Left lobe of liver (tissue), 2 donors: ENCODE measurements around the gene MSH5. TPM values are rescaled to one million over a fixed set of nuclear protein-coding genes. Genes with fewer than 3 reads are reported as not detected.
"Not testable (repeated sequence)": the region's sequence is repeated elsewhere in the genome, so short reads cannot be mapped to it uniquely, and the experiment has no call there.

ENCODE experiments used
- ATAC-seq: fragments of 200-7000 bp; cut with Tn5 transposase; one replicate; pipeline ENCODE4 v1.9.1; 2020; ENCODE audit warnings: mild to moderate bottlenecking, moderate library complexity
- DNase-seq: peaks from one replicate; pipeline ENCODE4 v3.0.0-alpha.2; 2020; ENCODE audit warnings: low spot score
- total RNA-seq: library from RNA; stranded (reverse); gene quantifications from one replicate; pipeline ENCODE4 v1.2.1, GENCODE V29; 2021
- donor health status: DM: no; HTN: no; CAD: no; lungs with moderate emphysema.
- donor health status: DM: no; HTN: yes; CAD: no.

The MSH5 gene
- total RNA-seq, 1 donor from 2014 or later, result 5.2 TPM

DNA sequence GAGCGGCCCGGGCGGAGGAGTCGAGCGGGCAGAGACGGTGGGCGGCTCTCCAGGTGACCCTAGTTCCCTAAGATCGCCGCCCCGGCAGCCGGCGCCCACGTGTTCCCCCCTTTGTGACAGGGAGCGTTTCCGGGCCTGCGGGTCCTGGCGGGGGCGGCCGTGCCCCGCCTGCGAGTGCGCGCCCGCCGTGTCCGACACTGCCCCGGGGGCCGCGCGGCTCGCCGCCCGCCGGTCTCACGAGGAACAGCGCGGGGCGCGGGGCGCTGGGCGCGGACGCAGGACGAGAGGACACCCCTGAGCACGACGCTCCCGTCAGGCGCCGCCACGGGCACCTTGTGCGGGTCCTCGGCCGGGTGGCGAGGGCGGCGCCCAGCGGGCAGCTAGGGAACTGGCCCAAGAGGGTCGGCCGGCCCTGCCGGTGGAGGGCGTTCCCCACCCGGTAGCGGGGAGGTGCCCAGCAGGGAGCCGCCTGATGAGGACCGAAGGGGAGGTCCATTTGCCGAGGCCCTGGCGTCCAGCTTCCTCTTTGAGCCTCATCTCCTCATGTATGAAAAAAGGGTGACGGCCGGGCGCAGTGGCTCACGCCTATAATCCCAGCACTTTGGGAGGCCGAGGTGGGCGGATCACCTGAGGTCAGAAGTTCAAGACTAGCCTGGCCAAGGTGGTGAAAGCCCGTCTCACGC is 56.0 kb downstream of the MSH5 start, which contains the start of gene VARS1:
Gene VARS1, minus strand, starts transcription at position 137 of the 683 bp plus-strand sequence. CDS start 535 bp downstream, outside the sequence.
- peak; percentile 96 for ATAC-seq
- DNase-seq, result peak; percentile 94

DNA sequence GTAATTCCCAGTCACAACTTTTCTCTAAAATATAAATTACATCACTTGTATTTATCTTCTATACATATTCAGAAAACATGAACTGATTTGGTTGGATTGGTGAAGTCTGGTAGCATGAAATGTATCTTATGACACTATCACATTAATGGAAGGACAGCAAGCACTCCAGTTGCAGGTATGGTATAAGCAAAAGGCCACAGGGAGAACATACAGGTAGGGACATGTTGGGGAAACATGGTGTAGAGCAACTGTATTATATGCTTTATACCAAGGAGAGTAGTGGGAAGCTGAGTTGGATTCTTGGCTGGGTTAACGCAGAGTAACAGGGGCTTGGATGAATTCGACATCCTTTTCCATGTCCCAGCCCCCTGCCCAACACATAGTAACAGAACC is 57.2 kb downstream of the MSH5 start:
- DNase-seq (no peak), ATAC-seq (no peak)

DNA sequence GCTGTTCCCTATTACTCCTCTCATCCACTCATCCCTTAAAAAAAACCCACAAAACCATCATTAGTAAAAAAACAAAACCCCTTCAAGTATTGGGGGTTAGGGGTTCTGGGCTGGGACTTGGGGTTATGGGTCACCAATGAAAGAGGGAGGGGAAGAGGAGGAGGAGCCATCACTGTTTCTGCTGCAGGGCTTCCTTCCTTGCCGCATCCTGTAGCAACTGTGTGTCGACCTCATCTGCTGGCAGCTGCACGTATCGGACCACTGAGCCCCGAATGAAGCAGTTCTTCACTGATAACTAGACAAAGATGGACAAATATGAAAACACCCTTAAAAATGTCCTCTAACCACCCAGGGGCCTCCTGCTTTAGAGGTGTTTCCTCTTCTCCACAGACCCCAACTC is 57.8 kb downstream of the MSH5 start:
- no peak for ATAC-seq
- no peak for DNase-seq

DNA sequence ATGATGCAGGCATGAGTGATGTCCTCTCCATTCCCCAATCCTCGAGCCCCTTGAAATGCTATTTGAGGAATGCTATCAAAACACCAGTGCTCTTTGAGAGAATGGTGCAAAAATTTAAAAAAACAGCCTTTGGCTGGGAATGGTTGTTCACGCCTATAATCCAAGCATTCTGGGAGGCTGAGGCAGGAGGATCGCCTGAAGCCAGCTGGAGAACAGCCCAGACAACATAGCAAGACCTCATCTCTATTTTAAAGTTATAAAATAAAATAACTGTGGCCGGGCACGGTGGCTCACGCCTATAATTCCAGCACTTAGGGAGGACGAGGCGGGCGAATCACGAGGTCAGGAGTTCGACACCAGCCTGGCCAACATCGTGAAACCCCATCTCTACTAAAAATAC is 60.0 kb downstream of the MSH5 start:
- no peak for ATAC-seq

DNA sequence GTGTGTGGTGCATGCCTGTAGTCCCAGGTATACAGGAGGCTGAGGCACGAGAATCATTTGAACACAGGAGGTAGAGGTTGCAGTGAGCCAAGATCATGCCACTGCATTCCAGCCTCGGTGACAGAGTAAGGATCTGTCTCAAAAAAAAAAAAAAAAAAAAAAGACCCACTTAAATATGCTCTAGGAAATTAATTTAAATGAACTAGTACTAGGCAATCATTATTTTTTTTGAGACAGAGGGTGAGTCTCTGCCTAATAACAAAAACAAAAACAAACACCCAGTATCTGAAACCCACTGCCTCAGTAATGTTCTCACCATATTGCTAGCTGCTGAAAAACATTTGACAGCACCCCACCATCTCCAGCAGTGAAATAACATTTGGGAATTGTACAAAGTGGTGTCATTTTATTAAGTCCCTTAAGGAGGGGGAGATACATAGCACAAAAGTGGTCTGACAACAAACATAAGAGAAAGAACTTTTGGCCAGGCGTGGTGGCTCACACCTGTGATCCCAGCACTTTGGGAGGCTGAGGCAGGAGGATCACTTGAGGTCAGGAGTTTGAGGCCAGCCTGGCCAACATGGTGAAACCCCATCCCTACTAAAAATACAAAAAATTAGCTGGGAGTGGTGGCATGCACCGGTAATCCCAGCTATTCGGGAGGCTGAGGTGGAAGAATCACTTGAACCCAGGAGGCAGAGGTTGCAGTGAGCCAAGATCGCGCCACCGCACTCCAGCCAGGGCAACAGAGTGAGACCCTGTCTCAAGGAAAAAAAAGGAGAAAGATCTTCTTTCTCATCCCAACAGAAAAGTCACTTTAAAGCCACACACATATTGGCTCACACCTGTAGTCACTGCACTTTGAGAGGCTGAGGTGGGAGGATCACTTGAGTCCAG is 61.5 kb downstream of the MSH5 start:
- not testable (repeated sequence) for DNase-seq, ATAC-seq

More for the DNA sequence above, 60.0 kb downstream of the MSH5 start:
- no peak for DNase-seq

DNA sequence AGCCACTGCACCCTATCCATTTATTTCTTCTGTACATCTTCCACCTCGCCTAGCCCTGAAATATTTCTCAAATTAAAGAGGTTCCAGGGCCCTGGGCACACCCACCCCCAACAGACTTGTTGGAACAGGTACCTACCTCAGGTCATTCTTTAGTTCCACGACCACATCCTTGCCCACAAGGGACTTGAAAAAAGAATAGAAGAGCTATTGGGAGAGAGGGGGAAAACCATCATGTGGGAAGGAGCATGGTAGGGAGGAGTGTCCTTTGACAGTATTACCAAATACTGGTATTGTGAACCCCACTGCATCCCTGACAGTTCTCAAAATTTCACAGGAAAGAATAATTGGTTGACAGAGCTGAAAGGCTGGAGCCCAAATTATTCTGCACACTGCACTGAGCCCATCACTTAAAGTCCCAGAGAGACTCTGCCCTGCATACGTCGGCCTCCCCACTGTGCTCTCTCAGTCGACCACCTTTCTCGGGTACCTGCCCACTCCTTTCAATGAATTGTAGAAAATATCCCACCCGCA is 66.2 kb downstream of the MSH5 start:
- DNase-seq, result no peak
- peak; percentile 1 for ATAC-seq

DNA sequence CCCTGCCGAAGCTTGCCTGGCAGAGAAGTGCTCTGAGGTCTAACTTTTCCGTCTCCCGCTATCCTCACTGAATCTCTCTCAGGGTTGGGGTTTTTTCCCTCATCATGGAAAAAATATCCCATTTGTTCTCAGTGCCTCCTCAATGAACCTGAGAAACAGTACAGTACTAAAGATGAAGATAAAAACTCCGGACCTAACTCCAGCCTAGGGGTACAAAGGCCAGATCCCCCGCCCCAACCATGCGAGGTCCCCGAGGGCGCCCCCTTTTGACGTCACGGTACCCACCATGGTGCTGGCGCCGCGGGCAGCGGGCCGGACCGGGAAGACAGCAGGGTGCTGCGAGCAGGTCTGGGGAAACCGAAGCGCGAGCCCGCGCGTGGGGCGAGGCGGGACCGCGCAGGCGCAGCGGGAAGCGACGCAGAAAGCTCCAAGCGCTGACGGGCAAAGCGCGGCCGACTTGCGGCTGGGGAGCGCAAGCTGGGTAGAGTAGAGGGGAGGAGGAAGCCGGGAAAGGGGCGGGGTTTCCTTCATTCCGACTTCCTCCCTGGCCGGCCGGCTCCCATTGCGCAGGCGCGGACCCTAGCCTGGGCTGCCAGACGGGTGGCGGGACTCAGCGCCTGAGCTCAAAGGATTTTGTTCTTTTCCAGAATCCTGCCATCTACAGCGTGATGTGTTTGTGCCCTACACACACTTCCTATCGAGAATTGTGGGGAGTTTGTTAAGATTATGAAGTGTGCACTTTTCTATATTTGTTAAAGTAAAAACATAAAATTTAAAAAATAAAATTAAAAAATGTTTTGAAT is 66.9 kb downstream of the MSH5 start, which contains the start of gene LSM2:
Gene LSM2, minus strand, starts transcription at position 497 of the 803 bp plus-strand sequence. Its CDS starts 209 bp downstream, at position 288.
- ATAC-seq (peak; percentile 97), DNase-seq (peak; percentile 98)

DNA sequence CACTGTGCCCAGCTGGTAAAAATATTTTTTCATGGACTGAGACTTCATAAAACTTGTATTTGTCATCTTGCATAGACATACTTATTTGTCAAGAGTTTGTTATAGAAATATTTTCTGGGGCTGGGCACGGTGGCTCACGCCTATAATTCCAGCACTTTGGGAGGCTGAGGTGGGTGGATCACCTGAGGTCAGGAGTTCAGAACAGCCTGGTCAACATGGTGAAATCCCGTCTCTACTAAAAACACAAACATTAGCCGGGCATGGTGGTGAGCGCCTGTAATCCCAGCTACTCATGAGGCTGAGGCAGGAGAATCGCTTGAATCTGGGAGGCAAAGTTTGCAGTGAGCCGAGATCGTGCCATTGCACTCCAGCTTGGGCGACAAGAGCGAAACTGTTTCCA is 68.8 kb downstream of the MSH5 start:
- DNase-seq, result not testable (repeated sequence)
- ATAC-seq, result peak; percentile 4

DNA sequence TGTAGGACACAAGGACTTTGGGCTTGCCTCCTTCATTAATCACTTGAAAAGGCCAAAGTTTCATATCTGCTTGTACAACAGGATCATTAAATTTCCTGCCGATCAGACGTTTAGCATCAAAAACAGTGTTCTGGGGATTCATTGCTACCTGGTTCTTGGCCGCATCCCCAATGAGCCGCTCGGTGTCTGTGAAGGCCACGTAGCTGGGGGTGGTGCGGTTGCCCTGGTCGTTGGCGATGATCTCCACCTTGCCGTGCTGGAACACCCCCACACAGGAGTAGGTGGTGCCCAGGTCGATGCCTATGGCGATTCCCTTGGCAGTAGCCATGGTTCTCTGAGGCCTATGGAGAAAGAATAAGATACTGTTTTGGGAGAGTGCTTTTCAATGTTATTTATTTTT is 71.8 kb downstream of the MSH5 start:
- DNase-seq, result no peak
- no peak for ATAC-seq

Other genes with a start within 250 kb of the MSH5 start
- 0.78 TPM for gene MICB, start 241.9 kb upstream of the MSH5 start, total RNA-seq
- not detected for gene MCCD1, start 211.0 kb upstream of the MSH5 start, total RNA-seq
- 126 TPM for gene DDX39B, start 198.0 kb upstream of the MSH5 start, total RNA-seq
- not detected for gene ATP6V1G2, start 193.4 kb upstream of the MSH5 start, total RNA-seq
- gene NFKBIL1, start 192.4 kb upstream of the MSH5 start, total RNA-seq, result 9.4 TPM
- 0.93 TPM for gene LTA, start 167.7 kb upstream of the MSH5 start, total RNA-seq
- 0.68 TPM for gene TNF, start 164.4 kb upstream of the MSH5 start, total RNA-seq
- 1.7 TPM for gene LTB, start 157.6 kb upstream of the MSH5 start, total RNA-seq
- 10.2 TPM for gene LST1, start 153.7 kb upstream of the MSH5 start, total RNA-seq
- gene NCR3, start 147.0 kb upstream of the MSH5 start, total RNA-seq, result not detected
- gene AIF1, start 124.8 kb upstream of the MSH5 start, total RNA-seq, result 7.2 TPM
- 47.3 TPM for gene PRRC2A, start 119.3 kb upstream of the MSH5 start, total RNA-seq
- gene BAG6, start 87.3 kb upstream of the MSH5 start, total RNA-seq, result 141 TPM
- 97.1 TPM for gene APOM, start 84.1 kb upstream of the MSH5 start, total RNA-seq
- gene C6orf47, start 79.2 kb upstream of the MSH5 start, total RNA-seq, result 7.9 TPM
- 7.7 TPM for gene GPANK1, start 75.0 kb upstream of the MSH5 start, total RNA-seq
- gene CSNK2B, start 73.9 kb upstream of the MSH5 start, total RNA-seq, result 45.8 TPM
- 4.0 TPM for gene LY6G5B, start 70.0 kb upstream of the MSH5 start, total RNA-seq
- 0.88 TPM for gene LY6G5C, start 58.9 kb upstream of the MSH5 start, total RNA-seq
- 35.1 TPM for gene ABHD16A, start 36.7 kb upstream of the MSH5 start, total RNA-seq
- not detected for gene LY6G6F, start 33.1 kb upstream of the MSH5 start, total RNA-seq
- not detected for gene LY6G6D, start 24.7 kb upstream of the MSH5 start, total RNA-seq
- gene LY6G6C, start 18.3 kb upstream of the MSH5 start, total RNA-seq, result not detected
- 0.33 TPM for gene MPIG6B, start 16.6 kb upstream of the MSH5 start, total RNA-seq
- gene DDAH2, start 10.7 kb upstream of the MSH5 start, total RNA-seq, result 22.2 TPM
- gene CLIC1, start 3.5 kb upstream of the MSH5 start, total RNA-seq, result 37.7 TPM
- gene SAPCD1, start 22.7 kb downstream of the MSH5 start, total RNA-seq, result 0.73 TPM
- 2.3 TPM for gene VWA7, start 37.3 kb downstream of the MSH5 start, total RNA-seq
- 52.6 TPM for gene VARS1, start 55.7 kb downstream of the MSH5 start, total RNA-seq
- gene LSM2, start 67.0 kb downstream of the MSH5 start, total RNA-seq, result 9.8 TPM
- gene HSPA1L, start 75.3 kb downstream of the MSH5 start, total RNA-seq, result 0.60 TPM
- gene HSPA1A, start 75.5 kb downstream of the MSH5 start, total RNA-seq, result 89.1 TPM
- 50.8 TPM for gene HSPA1B, start 87.7 kb downstream of the MSH5 start, total RNA-seq
- 20.1 TPM for gene NEU1, start 122.8 kb downstream of the MSH5 start, total RNA-seq
- 0.86 TPM for gene SLC44A4, start 139.0 kb downstream of the MSH5 start, total RNA-seq
- gene EHMT2, start 157.7 kb downstream of the MSH5 start, total RNA-seq, result 15.7 TPM
- 0.86 TPM for gene ZBTB12, start 162.1 kb downstream of the MSH5 start, total RNA-seq
- 451 TPM for gene C2, start 187.7 kb downstream of the MSH5 start, total RNA-seq
- gene CFB, start 206.1 kb downstream of the MSH5 start, total RNA-seq, result 1,916 TPM
- gene NELFE, start 219.0 kb downstream of the MSH5 start, total RNA-seq, result 15.3 TPM
- 50.2 TPM for gene SKIC2, start 219.2 kb downstream of the MSH5 start, total RNA-seq
- gene DXO, start 232.1 kb downstream of the MSH5 start, total RNA-seq, result 15.5 TPM
- 2,044 TPM for gene C4A, start 242.1 kb downstream of the MSH5 start, total RNA-seq